ENCODE results near the gene BEST2.
A peak's percentile ranks its signal among the peaks of the same experiment; 100 is the strongest.
"Not testable (repeated sequence)": the region's sequence is repeated elsewhere in the genome, so short reads cannot be mapped to it uniquely, and the experiment has no call there.

Gene BEST2

GRCh38 chr19:12723641-12724426 is 27.8 kb upstream of the BEST2 start, which contains the start of gene TNPO2:
TNPO2 (minus strand) TSS chr19:12723932; CDS start chr19:12720977, 2,955 bp downstream.
- Histone ChIP-seq H3K79me2 (ENCODE audit: insufficient read depth, low read length) (peaks cover 46% of the 10 kb centered on the region), H3K9ac (ENCODE audit: low read length) (peak within 1 kb of the TSS; percentile 90), H4K20me1 (ENCODE audit: insufficient read depth, low read length) (no peaks in the 10 kb centered on the region), H3K4me2 (ENCODE audit: low read length) (peak within 1 kb of the TSS; percentile 90), H2AFZ (ENCODE audit: low read length) (no peak within 1 kb of the TSS; the same call in 1 of the 2 replicates), H3K9me2 (ENCODE audit: low read depth, low read length) (no peaks in the 10 kb centered on the region), H3K27ac (ENCODE audit: low read depth, low read length, poor library complexity, severe bottlenecking) (peak within 1 kb of the TSS; percentile 78), H3F3A (ENCODE audit: insufficient read depth, low read length) (peaks cover 7% of the 10 kb centered on the region), H3K36me3 (ENCODE audit: insufficient read depth, low read length) (peaks cover 32% of the 10 kb centered on the region), H3K27me3 (ENCODE audit: insufficient read depth, low read length) (no peaks in the 10 kb centered on the region), H3K9me3 (ENCODE audit: low read length) (no peaks in the 10 kb centered on the region), H3K4me1 (ENCODE audit: insufficient read depth, low read length, severe bottlenecking) (peaks cover 33% of the 10 kb centered on the region), H3K4me3 (ENCODE audit: low read depth, low read length, poor library complexity, severe bottlenecking) (peak within 1 kb of the TSS; percentile 73)
- TF ChIP-seq, protein P1, sequence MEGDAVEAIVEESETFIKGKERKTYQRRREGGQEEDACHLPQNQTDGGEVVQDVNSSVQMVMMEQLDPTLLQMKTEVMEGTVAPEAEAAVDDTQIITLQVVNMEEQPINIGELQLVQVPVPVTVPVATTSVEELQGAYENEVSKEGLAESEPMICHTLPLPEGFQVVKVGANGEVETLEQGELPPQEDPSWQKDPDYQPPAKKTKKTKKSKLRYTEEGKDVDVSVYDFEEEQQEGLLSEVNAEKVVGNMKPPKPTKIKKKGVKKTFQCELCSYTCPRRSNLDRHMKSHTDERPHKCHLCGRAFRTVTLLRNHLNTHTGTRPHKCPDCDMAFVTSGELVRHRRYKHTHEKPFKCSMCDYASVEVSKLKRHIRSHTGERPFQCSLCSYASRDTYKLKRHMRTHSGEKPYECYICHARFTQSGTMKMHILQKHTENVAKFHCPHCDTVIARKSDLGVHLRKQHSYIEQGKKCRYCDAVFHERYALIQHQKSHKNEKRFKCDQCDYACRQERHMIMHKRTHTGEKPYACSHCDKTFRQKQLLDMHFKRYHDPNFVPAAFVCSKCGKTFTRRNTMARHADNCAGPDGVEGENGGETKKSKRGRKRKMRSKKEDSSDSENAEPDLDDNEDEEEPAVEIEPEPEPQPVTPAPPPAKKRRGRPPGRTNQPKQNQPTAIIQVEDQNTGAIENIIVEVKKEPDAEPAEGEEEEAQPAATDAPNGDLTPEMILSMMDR (IDR thresholded peaks at IDR 0.05; ENCODE audit: low read length), result no peak
- no peak for TF ChIP-seq EZH2 (IDR thresholded peaks at IDR 0.05; ENCODE audit: borderline replicate concordance, low read length)

- not testable (repeated sequence) for H3K4me3 ChIP-seq (ENCODE audit: low read depth, low read length, poor library complexity, severe bottlenecking); H3K9me3 ChIP-seq (ENCODE audit: low read length); H3F3A ChIP-seq (ENCODE audit: insufficient read depth, low read length); H3K9ac ChIP-seq (ENCODE audit: low read length); H3K9me2 ChIP-seq (ENCODE audit: low read depth, low read length); H4K20me1 ChIP-seq (ENCODE audit: insufficient read depth, low read length); H2AFZ ChIP-seq (ENCODE audit: low read length); H3K27me3 ChIP-seq (ENCODE audit: insufficient read depth, low read length); H3K4me2 ChIP-seq (ENCODE audit: low read length)
- Histone ChIP-seq H3K79me2 (ENCODE audit: insufficient read depth, low read length) (peaks cover 29% of the 10 kb centered on the region), H3K27ac (ENCODE audit: low read depth, low read length, poor library complexity, severe bottlenecking) (peak overlapping the region; percentile 83), H3K36me3 (ENCODE audit: insufficient read depth, low read length) (peaks cover 35% of the 10 kb centered on the region), H3K4me1 (ENCODE audit: insufficient read depth, low read length, severe bottlenecking) (peaks cover 28% of the 10 kb centered on the region)
Observed at GRCh38 chr19:12725612-12726011, 26.0 kb upstream of the BEST2 start.

- Histone ChIP-seq H3K4me1 (ENCODE audit: insufficient read depth, low read length, severe bottlenecking) (peaks cover 22% of the 10 kb centered on the region), H3K4me3 (ENCODE audit: low read depth, low read length, poor library complexity, severe bottlenecking) (no peak overlapping the region), H3K27me3 (ENCODE audit: insufficient read depth, low read length) (no peaks in the 10 kb centered on the region), H3K9ac (ENCODE audit: low read length) (peak overlapping the region; percentile 8; the same call in 1 of the 2 replicates), H3K27ac (ENCODE audit: low read depth, low read length, poor library complexity, severe bottlenecking) (peak overlapping the region; percentile 83), H3K36me3 (ENCODE audit: insufficient read depth, low read length) (peaks cover 46% of the 10 kb centered on the region), H3F3A (ENCODE audit: insufficient read depth, low read length) (peaks cover 7% of the 10 kb centered on the region), H3K9me2 (ENCODE audit: low read depth, low read length) (no peaks in the 10 kb centered on the region), H2AFZ (ENCODE audit: low read length) (no peak overlapping the region), H3K4me2 (ENCODE audit: low read length) (no peak overlapping the region; the same call in 1 of the 2 replicates), H4K20me1 (ENCODE audit: insufficient read depth, low read length) (no peaks in the 10 kb centered on the region), H3K9me3 (ENCODE audit: low read length) (no peaks in the 10 kb centered on the region), H3K79me2 (ENCODE audit: insufficient read depth, low read length) (peaks cover 21% of the 10 kb centered on the region)
- TF ChIP-seq EZH2 (IDR thresholded peaks at IDR 0.05; ENCODE audit: borderline replicate concordance, low read length), result no peak
- TF ChIP-seq, protein P1 (IDR thresholded peaks at IDR 0.05; ENCODE audit: low read length), result no peak
Observed at GRCh38 chr19:12726988-12727316, 24.6 kb upstream of the BEST2 start.

All from OCI-LY1 (cell line).